HG03457 (cell line): ENCODE results near the gene MUL1.

Source experiments
- ATAC-seq: cut with Tn5 transposase; IDR thresholded peaks from one replicate; pipeline ENCODE4 v1.9.1; 2021; ENCODE audit warnings: moderate number of reproducible peaks; ENCODE audit not compliant: unreplicated experiment

MUL1 gene

DNA sequence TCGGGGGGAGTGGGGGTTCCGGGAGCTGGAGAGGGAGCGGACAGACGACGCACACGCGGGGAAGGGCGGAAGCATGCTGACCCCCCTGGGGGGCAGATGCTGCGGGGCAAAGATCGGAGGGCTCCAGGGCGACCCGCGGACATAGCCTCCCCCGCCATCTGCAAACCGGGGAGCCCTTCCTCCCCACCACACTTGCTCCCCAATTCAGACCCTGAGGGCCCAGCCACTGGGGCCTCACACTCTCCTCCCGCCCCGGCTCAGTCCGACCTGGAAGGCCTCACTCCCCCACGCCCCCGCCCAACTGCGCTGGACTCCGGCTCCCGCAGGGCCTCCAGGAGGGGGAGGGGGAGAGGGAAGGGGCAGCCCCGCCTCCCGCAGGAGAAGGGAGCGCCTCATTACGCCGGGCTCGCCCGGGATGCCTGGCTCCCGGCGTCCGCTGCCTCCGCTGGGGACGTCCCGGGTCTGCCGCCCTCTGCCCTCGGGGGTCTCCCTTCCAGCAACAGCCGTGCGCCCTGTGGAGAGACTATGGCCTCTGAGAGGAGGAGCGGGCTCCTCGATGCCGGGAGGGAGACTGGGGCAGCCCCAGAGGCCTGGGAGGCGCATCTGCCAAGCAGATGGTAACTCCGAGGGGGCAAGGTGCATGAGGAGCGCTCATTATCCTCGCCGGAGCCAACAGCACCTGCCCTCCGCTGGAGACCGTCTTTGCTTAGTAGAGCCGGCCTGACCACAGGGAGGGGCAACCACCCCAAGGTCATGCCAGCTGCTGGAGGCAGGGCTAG is 21.3 kb downstream of the MUL1 start:
- no peak for ATAC-seq

DNA sequence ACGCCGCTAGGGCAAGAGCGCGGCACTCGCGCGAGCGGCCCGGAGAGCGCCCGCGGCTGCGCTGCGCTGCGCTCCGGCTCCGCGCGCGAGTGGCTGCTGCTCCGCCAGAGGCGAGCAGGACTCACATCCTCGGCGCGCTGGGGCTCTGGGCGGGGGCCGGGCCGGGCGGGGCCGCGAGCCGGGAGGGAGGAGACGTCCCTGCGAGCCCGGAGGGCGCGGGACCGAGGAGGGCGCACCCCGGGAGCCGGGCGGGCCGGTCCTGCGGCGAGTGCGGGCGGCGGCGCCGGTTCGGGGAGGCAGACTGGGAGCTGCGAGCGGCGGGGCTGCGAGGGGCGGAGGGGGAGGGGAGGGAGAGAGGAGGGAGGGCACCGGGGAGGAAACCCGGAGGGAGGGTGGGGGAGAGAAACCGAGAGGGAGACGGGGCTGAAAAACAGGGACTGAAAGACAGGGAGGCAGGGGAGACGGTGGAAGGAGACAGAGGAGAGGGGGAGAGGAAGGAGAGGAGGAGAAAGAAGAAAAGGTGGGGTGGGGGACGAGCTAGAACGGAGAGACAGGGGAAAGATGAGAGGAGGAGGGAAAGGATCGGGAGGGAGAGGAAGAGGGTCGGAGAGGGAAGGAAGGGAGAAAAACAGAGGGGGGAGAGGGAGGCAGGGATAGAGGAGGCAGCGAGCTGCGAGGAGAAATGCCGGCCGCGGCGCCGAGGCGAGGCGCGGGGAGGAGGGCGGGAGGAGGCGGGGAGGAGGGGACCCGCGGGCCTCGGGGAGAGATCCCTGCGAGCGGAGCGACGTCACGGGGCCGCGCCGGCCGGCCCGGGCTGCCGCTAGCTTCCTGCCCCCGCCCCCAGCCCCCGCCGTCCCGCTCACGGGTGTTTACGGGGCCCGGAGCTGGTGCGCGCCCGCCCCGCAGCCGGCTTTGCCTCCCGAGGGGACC is 22.2 kb downstream of the MUL1 start, which contains the start of gene CAMK2N1:
TSS of gene CAMK2N1 (minus strand) at position 684 of the 930 bp plus-strand sequence. CDS start 831 bp downstream, outside the sequence.
- no peak for ATAC-seq

DNA sequence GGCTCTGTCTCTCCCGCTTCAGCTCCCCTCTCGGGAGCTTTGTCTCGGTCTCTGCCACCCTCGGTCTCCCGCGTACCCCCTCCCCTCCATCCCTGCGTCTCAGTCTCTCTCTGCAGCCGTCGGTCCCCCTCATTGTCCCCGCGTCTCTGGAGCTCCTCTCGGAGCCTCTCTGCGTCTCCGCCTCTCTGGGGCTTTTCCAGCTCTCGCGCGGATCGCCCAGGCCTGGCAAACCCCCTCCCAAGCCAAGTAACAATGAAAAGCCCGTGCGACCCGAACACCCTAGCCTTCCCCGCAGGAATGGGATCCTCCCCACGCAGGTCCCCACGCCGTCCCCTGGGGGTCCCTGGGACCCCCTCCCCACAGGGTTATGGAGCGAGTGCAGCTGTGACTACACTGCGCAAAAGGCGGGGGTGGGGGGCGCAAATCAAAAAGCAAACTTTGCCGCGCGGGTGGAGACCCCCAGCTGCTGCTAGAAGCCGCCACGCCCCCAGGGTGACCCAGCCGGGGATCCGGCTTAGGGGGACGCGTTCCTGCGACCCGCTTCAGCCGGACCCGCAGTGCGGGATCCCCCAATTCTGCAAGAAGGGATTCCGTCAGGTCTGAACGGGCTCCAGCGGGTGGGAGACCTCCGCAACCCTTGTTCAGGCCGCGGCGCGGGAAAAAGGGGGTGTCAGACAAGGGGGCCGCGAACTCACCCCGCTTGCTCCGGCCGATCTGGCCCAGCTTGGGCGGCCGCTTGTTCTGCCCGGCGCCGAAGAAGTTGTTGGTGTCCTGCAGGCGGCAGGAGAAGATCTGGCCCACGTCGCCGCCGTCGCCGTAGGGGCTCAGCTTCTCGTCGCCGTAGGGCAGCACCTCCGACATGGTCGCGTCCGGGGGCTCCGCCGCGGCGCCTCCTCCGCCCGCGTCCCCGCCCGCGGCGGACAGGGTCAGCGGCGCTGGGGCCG is 23.2 kb downstream of the MUL1 start:
- ATAC-seq, result no peak

DNA sequence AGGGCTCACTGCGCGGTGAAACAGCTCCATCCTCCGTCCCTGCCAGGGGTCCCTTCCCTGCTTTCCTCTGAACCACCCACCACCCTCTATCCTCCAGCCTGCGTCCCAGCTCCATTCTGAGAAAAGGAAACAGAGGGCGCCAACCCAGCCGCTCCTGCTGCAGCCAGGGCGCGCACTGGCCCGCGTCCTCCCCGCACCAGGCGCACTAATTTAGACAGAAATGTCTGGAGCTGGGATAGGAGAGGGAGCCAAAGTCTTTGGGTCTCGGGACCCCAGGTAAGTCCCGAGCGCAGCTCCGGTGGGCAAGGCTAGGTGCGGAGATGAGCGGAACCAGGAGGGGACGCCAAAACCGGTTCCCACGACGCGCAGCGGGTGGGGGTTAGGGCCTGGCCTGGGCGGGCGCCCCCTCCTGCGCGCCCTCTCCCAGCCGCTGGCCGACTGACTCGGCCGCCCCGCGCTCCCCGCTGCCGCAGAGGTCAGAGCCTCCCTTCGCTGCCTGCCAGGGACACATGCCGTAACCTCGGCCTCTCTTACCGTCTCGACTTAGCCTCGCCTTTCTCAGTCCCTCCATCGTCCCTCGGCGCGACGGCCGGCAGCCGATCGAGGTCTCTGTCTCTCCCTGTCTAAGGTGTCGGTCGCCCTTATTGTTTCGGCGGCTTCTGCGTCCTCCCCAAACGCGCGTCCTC is 24.0 kb downstream of the MUL1 start:
- ATAC-seq, result no peak

DNA sequence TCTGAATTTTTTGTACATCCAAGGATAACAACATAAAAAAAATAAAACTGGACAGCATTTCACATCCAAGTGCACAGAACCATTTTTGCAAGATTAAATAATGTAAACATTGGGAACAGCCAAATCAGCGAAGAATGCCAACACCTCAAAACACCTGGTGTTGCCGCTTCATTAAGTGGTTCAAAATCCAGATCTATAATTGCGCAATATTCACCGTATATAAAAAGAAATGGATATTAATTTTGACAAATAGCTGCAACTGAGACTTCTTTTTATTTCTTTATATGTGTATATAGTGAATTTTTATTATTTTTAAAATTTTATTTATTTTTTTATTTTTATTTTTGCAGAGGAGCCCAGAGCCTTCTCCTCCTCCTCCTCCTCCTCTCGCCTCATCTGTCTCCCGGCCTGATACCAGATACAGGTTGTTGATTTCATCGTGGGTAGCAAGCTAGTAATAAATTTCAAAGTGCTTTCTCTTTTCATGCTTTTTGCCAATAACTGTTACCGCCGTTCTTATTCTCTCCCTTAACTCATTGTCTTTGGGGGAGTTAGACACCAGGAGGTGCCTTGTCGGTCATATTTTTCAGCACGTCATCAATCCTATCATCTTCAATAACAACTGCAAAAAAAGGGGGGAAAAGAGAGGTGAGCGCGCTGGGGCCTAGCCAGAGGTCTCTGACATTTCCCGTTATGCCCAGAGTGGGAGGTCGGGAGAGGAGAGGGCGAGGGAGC is 24.7 kb downstream of the MUL1 start:
- ATAC-seq, result no peak

DNA sequence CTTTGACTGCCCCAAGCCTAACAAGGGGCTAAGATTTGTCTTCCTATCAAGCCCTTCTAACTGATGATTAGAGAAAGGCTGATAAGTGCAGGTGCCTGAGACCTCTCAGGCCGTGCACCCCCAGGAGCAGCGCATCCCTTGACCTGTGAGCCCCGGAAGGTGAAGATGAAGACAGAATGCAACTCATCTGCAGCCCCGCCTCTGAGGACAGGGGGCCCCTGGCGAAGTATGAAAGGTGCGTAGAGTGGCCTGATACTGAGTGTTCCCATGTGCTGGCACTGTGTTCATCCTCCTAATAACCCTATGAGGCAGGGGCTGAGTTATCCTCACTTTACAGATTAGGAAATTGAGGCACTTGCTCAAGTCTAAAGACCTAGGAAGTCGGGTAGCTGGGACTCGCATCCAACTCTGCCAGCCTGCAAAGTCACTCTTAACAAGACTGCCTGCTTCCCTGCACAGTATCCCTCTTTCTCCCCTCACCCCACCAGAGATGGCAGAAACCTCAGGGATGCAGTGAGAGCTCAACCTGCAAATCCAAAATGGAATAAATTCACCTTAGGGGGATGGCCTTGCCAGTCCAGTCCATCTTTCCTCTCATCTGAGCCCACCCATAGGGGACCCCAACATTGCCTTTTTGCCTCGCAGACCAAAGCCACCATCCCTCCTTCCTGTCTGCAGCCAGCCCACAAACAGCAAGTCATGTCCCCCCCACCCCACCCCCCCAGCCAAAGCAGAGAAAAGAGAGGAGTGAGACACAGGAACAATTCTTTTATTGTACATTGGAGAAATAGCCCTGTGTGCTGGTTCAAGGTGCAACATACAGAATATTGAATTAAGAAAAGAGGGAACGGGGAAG is 26.1 kb downstream of the MUL1 start:
- ATAC-seq, result no peak

DNA sequence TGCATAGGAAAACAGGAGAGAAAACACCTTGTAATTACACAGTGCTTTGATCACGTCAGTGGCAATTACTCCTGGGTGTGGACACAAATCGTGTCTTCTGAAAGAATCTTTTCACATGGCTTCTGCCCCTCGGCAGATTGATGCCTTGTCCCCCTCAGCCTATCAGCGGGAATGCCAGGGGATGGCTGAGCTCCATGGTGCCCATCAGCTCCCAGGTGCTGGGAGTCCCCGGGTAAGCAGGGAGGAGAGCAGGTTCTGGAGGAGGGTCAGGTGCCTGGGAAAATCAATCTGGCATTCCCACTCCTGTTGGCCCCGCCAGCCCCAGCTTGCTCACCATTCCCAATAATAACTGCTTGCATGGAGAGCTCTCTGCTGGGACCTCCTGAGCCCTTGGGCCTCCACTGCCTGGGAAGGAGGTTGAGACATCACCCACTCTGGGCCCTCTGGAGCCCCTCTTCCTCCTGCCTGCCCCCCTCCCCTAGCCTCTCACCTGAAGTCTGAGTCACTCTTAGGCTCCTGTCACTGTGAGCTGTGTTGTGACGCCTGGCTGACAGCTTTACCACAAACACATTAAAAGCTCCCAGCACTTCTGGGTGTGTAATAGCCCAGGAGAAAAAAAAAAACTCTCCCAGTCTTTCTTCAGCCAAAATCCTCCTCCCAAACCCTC is 26.9 kb downstream of the MUL1 start:
- ATAC-seq, result no peak

DNA sequence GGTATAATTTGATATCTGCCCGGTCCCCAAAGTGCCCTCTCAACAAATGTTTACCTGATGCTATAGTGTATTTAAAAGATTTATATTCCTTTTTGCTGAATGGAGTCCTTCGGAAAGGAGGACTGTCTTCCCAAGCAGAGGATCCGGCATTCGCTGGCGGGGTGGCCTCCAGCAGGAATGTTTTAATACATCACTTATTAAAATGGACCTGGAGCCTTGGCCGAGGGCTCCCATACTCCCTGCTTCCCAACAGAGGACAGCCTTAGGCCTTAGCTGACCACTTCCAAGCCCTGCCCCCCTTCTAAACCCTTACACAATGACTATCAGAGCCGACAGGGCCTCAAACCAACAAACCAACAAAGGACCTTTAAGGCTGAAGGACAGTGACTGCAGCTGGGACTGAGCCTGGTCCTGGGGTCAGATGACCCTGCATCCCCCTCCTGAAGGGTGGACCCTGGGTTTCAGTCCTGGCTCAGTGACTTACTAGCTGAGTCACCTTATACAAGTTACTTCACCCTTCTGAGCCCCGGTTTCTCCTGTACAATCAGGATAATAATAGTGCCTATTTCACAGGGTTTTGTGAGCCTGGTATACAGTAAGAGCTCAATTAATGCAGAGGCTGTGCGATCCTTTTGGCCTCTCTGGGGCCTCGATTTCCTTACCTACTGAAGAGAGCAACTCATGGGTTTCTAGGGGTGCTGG is 27.6 kb downstream of the MUL1 start:
- ATAC-seq, result no peak

DNA sequence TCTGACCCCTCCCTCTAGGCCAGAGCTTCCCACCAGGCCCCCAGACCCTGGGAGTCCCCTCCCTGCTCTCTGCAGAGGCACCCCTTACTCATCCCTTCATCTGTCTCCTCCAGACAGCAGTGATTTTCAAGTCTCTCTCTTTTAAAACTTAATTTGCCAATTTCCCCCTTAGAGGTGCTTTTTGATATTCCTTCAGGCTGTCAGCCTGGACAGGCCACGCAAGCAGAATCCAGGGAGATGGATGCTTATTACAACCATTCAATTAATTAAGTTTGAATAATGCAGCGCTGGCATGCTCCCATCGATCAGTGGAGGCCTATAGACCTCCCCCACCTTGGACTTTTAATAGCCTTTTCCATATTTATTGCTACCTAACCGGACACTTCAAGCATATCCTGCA is 28.1 kb downstream of the MUL1 start:
- ATAC-seq, result no peak

DNA sequence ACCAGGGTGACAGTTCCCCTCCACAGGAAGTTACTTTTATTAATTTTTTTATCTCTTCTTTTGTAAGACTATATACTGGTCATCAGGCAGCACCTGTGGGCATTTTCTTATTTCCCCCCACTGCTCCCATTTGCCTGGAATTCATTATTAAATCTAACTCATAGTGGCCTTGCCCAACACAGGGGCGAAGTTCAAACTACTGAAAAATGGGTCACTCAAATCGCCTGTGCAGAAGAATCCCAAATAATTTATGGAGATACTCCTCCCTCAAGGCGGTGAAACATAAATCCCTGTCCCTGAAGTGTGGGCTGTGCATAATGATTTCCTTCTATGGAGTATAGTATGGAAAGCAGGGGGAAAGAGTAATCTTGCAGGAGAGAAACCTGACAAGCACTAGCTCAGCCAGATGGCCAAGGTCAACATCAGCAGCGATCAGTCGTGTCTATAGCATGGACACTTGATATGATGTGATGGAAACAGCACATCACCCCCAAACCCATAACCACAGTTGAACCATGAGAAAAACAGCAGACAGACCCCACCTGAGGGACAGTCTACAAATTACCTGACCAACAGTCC is 29.8 kb downstream of the MUL1 start:
- ATAC-seq, result no peak

DNA sequence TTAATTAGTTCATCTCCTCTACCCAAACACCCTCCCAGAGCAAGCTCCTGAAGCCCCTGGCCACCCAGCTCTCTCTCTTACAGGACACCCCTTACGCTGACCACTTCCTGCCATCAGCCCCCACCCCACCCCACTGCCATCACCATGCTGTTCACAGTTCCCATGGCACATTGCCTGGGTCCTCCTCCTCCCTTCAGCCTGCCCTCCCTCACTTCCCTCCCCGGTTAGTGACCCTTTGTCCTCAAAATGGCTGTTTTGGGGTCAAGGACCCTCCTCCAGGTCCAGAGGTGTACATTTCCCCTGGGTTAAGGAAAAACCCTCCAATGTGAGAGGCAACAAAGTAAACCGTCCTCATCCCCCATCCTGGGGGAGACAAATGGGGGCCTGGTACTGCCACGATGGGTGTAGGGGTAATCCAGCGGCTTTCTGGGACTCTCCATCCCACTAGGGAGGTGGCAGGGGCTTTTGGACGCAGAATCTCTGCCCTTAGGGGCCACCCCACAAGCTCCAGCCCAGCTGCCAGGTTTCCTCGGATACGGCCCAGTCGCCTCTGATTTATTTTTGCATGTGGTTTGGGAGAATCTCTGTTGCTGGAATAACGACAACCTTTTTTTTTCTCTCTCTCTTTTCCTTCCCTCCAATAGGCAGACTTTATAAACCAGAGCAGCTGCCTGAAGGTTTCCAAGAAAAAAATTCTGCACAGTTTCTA is 30.4 kb downstream of the MUL1 start:
- ATAC-seq, result no peak

DNA sequence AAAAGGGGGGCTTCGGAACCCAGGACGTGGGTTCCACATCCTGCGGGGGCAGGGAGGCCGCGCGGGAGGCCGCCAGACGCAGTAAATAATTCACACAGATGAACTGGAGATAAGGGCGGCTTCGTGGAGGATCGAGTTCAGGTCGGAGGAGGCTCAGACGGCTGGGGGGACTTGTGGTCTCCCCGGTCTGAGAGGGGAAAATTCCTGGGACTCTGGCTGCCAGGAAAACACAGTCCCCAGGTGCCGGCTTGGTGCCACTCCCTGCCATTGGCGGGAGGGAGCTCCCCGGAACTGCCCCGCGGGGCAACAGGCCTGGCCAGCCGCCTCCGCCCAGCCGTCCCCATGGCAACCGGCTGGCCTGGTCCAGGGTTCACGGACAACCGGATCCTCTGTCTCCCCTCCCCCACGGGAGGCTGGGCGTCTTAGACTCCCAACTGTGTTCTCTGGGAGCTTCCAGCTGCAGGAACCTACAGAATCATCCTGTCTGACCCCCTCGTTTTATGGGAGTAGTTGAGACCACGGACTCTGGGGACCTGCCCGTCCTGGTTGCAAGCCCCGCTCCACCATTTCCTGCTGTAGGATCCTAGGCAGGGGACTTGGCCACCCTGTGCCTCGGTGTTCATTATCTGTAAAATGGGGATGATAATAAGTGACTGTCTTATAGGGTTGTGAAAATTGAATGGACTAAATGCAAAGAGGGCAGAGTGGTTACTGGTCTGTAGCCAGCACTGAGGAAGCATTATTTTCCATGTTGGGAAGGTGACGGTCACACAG is 31.5 kb downstream of the MUL1 start:
- no peak for ATAC-seq

DNA sequence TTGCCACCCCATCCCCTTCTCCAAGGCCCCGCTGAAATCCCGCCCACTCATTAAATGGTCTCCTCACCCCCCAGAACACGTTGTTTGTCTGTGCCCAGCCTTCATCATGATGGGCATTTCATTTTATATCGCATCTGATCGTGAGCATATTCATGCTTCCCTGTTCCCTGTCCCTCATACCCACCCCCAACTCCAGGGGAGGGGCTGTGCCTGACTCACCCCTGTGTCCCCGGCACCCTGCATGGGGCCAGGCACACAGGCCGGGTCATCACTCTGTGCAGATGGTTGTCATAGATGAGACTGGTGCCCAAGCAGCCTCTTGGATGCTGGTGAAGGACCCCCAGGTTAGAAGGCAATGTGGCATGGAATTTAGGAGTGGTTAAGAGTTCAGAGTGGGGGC is 33.0 kb downstream of the MUL1 start:
- no peak for ATAC-seq

DNA sequence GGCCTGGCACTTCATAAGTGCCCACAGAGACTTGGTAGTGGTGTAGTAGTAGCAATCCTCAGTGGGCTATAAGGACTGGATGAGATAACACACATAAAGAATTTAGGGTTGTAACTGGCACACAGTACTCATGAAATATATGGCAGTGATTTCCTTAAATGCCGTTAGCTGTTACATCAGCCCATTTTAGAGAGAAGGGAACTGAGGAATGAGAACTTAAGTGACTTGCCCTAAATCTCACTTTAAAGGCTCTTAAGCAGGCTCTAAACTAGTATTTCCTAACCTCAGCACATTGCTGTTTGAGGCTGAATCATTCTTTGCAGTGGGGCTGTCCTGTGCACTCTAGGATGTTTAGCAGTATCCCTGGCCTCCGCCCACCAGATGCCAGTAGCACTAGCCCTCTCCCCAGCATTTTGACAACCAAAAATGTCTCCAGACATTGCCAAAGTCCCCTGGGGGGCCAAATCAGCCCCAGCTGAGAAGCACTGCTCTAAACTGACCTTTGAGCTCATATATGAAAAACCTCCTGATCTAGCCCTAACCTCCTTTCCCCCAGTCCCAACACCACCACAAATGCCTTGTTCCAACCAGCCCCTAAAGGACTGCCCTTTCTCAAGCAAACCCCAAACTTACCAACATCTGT is 33.5 kb downstream of the MUL1 start:
- no peak for ATAC-seq

DNA sequence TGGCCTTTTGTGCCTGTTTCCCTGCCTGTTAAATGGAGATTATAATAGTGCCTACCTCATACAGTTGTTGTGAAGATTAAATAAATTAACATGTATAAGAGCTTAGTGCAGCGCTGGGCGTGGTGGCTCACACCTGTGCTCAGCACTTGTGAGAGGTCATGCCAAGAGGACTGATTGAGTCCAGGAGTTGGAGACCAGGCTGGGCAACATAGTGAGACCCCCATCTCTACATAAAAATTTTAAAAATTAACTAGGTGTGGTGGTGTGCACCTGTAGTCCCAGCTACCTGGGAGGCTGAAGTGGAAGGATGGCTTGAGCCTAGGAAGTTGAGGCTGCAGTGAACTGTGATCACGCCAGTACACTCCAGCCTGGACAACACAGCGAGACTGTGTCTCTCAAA is 34.1 kb downstream of the MUL1 start:
- no peak for ATAC-seq
